H1 (cell line): ENCODE results near the gene ASB1. TPM values are rescaled to one million over a fixed set of nuclear protein-coding genes. Genes with fewer than 3 reads are reported as not detected.

Source experiments
- CTCF ChIA-PET: fragments of 300-600 bp; sonication (Branson Sonifier 250); formaldehyde crosslinking; loops from one replicate; lab custom pipeline; 2021; ENCODE audit not compliant: partially characterized antibody; lab: Charles Lee
- POLR2A ChIA-PET: fragments of 300-600 bp; sonication (Branson Sonifier 250); formaldehyde crosslinking; loops from one replicate; lab custom pipeline; 2021; ENCODE audit warnings: inconsistent platforms; ENCODE audit not compliant: partially characterized antibody; lab: Charles Lee
- DNase-seq, 2 experiments: peaks; one replicate each; pipeline versions ENCODE4 v3.0.0 to v3.0.0-alpha.2; 2010 to 2022; ENCODE audit warnings: low spot score in 2 of 2, low read depth in 1 of 2, mixed read lengths in 1 of 2
- FAIRE-seq: peaks from 2 replicates; lab custom pipeline; 2011; peaks lifted over from hg19 to GRCh38; lab: Jason Lieb, UNC
- H2AFZ ChIP-seq: 2 replicates; pipeline ENCODE4 v1.8.1; 2012; ENCODE audit warnings: low read length, inconsistent platforms
- H2AK5ac ChIP-seq: 2 replicates; pipeline ENCODE4 v1.6.1; 2013; ENCODE audit warnings: low read depth, low read length
- H2BK120ac ChIP-seq: replicated peaks from 2 replicates; pipeline ENCODE3; 2013; ENCODE audit warnings: low read depth, low read length, inconsistent platforms
- H2BK12ac ChIP-seq: 2 replicates; pipeline ENCODE4 v1.6.1; 2013; ENCODE audit warnings: low read depth, low read length
- H2BK15ac ChIP-seq: 2 replicates; pipeline ENCODE4 v1.6.1; 2013; ENCODE audit warnings: low read length
- H2BK20ac ChIP-seq: 2 replicates; pipeline ENCODE4 v1.6.1; 2013; ENCODE audit warnings: low read length
- H2BK5ac ChIP-seq: 2 replicates; pipeline ENCODE4 v1.6.1; 2013; ENCODE audit warnings: low read depth, low read length
- H3K14ac ChIP-seq: 2 replicates; pipeline ENCODE4 v1.6.1; 2013; ENCODE audit warnings: inconsistent platforms; ENCODE audit not compliant: insufficient read length
- H3K18ac ChIP-seq: 2 replicates; pipeline ENCODE4 v1.6.1; 2013; ENCODE audit warnings: low read length; ENCODE audit errors: extremely low read depth
- H3K23ac ChIP-seq: 2 replicates; pipeline ENCODE4 v1.6.1; 2013; ENCODE audit warnings: inconsistent platforms; ENCODE audit not compliant: insufficient read length
- H3K23me2 ChIP-seq: 2 replicates; pipeline ENCODE4 v1.6.1; 2013; ENCODE audit warnings: low read depth, low read length
- H3K27ac ChIP-seq: 2 replicates; pipeline ENCODE4 v1.6.1; 2011; ENCODE audit warnings: low read depth, low read length, inconsistent platforms
- H3K27me3 ChIP-seq, 4 experiments: replicated peaks in 1 of 4; 1 replicate in 1 of 4; 2 replicates in 3 of 4; pipeline versions ENCODE4 v1.6.1 to v1.8.1; 2011 to 2013; ENCODE audit warnings: low read length in 3 of 4, mild to moderate bottlenecking in 3 of 4, inconsistent platforms in 2 of 4, mixed read lengths in 2 of 4, moderate library complexity in 1 of 4; ENCODE audit not compliant: control insufficient read depth in 3 of 4, insufficient read depth in 3 of 4; ENCODE audit errors: extremely low read depth in 1 of 4
- H3K36me3 ChIP-seq, 4 experiments: 2 replicates each; pipeline versions ENCODE4 v1.6.1 to v1.8.1; 2011 to 2013; ENCODE audit warnings: mild to moderate bottlenecking in 4 of 4, low read length in 3 of 4, moderate library complexity in 2 of 4, control low read depth in 1 of 4, inconsistent platforms in 1 of 4; ENCODE audit not compliant: insufficient read depth in 4 of 4, control insufficient read depth in 2 of 4
- H3K4ac ChIP-seq: replicated peaks from 2 replicates; pipeline ENCODE3; 2013; ENCODE audit warnings: low read length, low read depth, mixed read lengths, inconsistent platforms; ENCODE audit not compliant: insufficient read length
- H3K4me1 ChIP-seq, 4 experiments: replicated peaks in 1 of 4; 1 replicate in 1 of 4; 2 replicates in 3 of 4; pipeline versions ENCODE4 v1.6.1 to v1.8.1; 2011 to 2013; ENCODE audit warnings: low read length in 3 of 4, inconsistent platforms in 2 of 4, mixed read lengths in 1 of 4; ENCODE audit not compliant: insufficient read depth in 4 of 4, control insufficient read depth in 3 of 4
- H3K4me2 ChIP-seq, 2 experiments: 2 replicates each; pipeline versions ENCODE4 v1.6.1 to v1.8.1; 2011 to 2013; ENCODE audit warnings: low read depth in 2 of 2, low read length in 2 of 2, control low read depth in 1 of 2, inconsistent platforms in 1 of 2, mild to moderate bottlenecking in 1 of 2; ENCODE audit not compliant: insufficient read depth in 1 of 2
- H3K4me3 ChIP-seq, 4 experiments: fragments of 200-600, 300-600 bp in 1 of 4; sonication (generic), shearing (Covaris generic), sonication (Bioruptor Twin) in 1 of 4; 2 replicates each; pipeline versions ENCODE4 v1.5.1 to v1.8.1; 2011 to 2016; ENCODE audit warnings: low read length in 4 of 4, low read depth in 3 of 4, control low read depth in 2 of 4, inconsistent platforms in 2 of 4, mild to moderate bottlenecking in 2 of 4, mixed read lengths in 1 of 4, moderate library complexity in 1 of 4; ENCODE audit not compliant: insufficient read depth in 2 of 4; ENCODE audit errors: extremely low read depth in 1 of 4
- H3K56ac ChIP-seq: replicated peaks from 2 replicates; pipeline ENCODE3; 2013; ENCODE audit warnings: low read depth, mild to moderate bottlenecking, mixed read lengths, low read length, inconsistent platforms; ENCODE audit not compliant: insufficient read length
- H3K79me1 ChIP-seq: 2 replicates; pipeline ENCODE4 v1.6.1; 2013; ENCODE audit warnings: low read depth, low read length, control low read depth
- H3K79me2 ChIP-seq, 2 experiments: 2 replicates each; pipeline versions ENCODE4 v1.6.1 to v1.8.1; 2012 to 2013; ENCODE audit warnings: low read length in 2 of 2, mild to moderate bottlenecking in 2 of 2, inconsistent platforms in 1 of 2; ENCODE audit not compliant: insufficient read depth in 2 of 2, control insufficient read depth in 1 of 2
- H3K9ac ChIP-seq, 4 experiments: replicated peaks in 1 of 4; 1 replicate in 1 of 4; 2 replicates in 3 of 4; pipeline versions ENCODE4 v1.6.1 to v1.8.1; 2011 to 2013; ENCODE audit warnings: low read depth in 3 of 4, low read length in 3 of 4, control low read depth in 2 of 4, mild to moderate bottlenecking in 2 of 4, moderate library complexity in 2 of 4, inconsistent platforms in 1 of 4; ENCODE audit errors: extremely low read depth in 1 of 4
- H3K9me3 ChIP-seq, 2 experiments: 2 replicates each; pipeline versions ENCODE4 v1.6.1 to v1.8.1; 2012 to 2013; ENCODE audit warnings: mild to moderate bottlenecking in 2 of 2, moderate library complexity in 2 of 2, control low read depth in 1 of 2, inconsistent platforms in 1 of 2, low read depth in 1 of 2, low read length in 1 of 2, mixed read lengths in 1 of 2; ENCODE audit not compliant: insufficient read depth in 2 of 2
- H4K20me1 ChIP-seq, 2 experiments: replicated peaks in 1 of 2; 2 replicates each; pipeline versions ENCODE3 to v1.8.1; 2011 to 2013; ENCODE audit warnings: inconsistent platforms in 2 of 2, low read length in 2 of 2, mild to moderate bottlenecking in 1 of 2; ENCODE audit not compliant: insufficient read depth in 2 of 2, control insufficient read depth in 1 of 2
- H4K5ac ChIP-seq: 2 replicates; pipeline ENCODE4 v1.6.1; 2013; ENCODE audit warnings: low read length, low read depth, mixed read lengths, inconsistent platforms; ENCODE audit not compliant: insufficient read length
- H4K8ac ChIP-seq: 2 replicates; pipeline ENCODE4 v1.8.0; 2013; ENCODE audit warnings: mild to moderate bottlenecking, moderate library complexity, low read length, inconsistent platforms; ENCODE audit not compliant: insufficient read depth; ENCODE audit errors: extremely low read depth
- H4K91ac ChIP-seq: replicated peaks from 2 replicates; pipeline ENCODE3; 2013; ENCODE audit warnings: low read length, mixed read lengths, inconsistent platforms; ENCODE audit not compliant: insufficient read length
- CREB1 ChIP-seq: IDR thresholded peaks from 2 replicates; pipeline ENCODE4 v1.6.1; 2012; ENCODE audit warnings: inconsistent platforms
- EGR1 ChIP-seq: IDR thresholded peaks from 2 replicates; pipeline ENCODE4 v1.6.1; 2011; ENCODE audit warnings: low read depth, low read length, borderline replicate concordance
- EP300 ChIP-seq, 2 experiments: IDR thresholded peaks; 1 replicate in 1 of 2; 2 replicates in 1 of 2; pipeline ENCODE4 v1.6.1; 2011 to 2012; ENCODE audit warnings: low read depth in 2 of 2, low read length in 2 of 2, mild to moderate bottlenecking in 2 of 2, borderline replicate concordance in 1 of 2, inconsistent platforms in 1 of 2, moderate library complexity in 1 of 2
- KDM4A ChIP-seq: IDR thresholded peaks from one replicate; pipeline ENCODE4 v1.7.1; 2012; ENCODE audit warnings: low read depth, mild to moderate bottlenecking, moderate library complexity, low read length, inconsistent platforms; ENCODE audit not compliant: severe bottlenecking
- MAFK ChIP-seq: IDR thresholded peaks from 2 replicates; pipeline ENCODE4 v1.6.1; 2012; ENCODE audit warnings: low read depth, mild to moderate bottlenecking, improper control_type of control experiment, low read length
- NANOG ChIP-seq: IDR thresholded peaks from 2 replicates; pipeline ENCODE4 v1.6.1; 2011; ENCODE audit warnings: low read length, low read depth, mild to moderate bottlenecking, inconsistent platforms; ENCODE audit not compliant: insufficient read depth, poor library complexity, severe bottlenecking
- SRF ChIP-seq: IDR thresholded peaks from 2 replicates; pipeline ENCODE4 v1.6.1; 2011; ENCODE audit warnings: mild to moderate bottlenecking, low read depth, low read length, moderate library complexity
- WGBS, 2 experiments: shearing (Covaris generic) in 1 of 2; methylation state at CpG; one replicate each; pipeline versions ENCODE4 v1.1.6 to v1.1.7; 2013 to 2015; ENCODE audit warnings: low lambda C conversion rate in 2 of 2, mixed read lengths in 2 of 2, inconsistent platforms in 1 of 2, low coverage in 1 of 2, missing lambda C conversion rate in 1 of 2; ENCODE audit not compliant: insufficient replicate concordance in 2 of 2, insufficient coverage in 1 of 2, insufficient read length in 1 of 2; ENCODE audit errors: extremely low coverage in 1 of 2, missing lambda C conversion rate in 1 of 2; 5-methylcytosine and 5-hydroxymethylcytosine counted together
- polyA plus RNA-seq, 7 experiments: library from polyadenylated mRNA; depleted of rRNA in 3 of 7; stranded (reverse) in 5 of 7; unstranded in 2 of 7; fragments of >200 nt in 5 of 7; fragments of 200-250 nt in 2 of 7; gene quantifications; 1 replicate in 5 of 7; 2 replicates in 1 of 7; 4 replicates in 1 of 7; pipeline versions ENCODE4 v1.2.1 to v1.2.3, GENCODE V29; 2011 to 2013; ENCODE audit warnings: missing spikeins in 2 of 7, mixed read lengths in 2 of 7
- total RNA-seq: library from RNA; stranded (reverse); fragmentation: NEBNext Ultra II Directional; extraction: Animal tissue kit (Norgen Biotek cat#: 25700); gene quantifications from 2 replicates; pipeline ENCODE4 v1.2.1, GENCODE V29; 2021

The ASB1 gene
- total and polyA plus RNA-seq, 2 of the 8 experiments (the other 6 are each of a cell fraction or from before 2014, with no cell fraction given) = 24.1 to 36.0 TPM

GRCh38 chr2:238424313-238424700, 2.4 kb upstream of the ASB1 start:
- no peak overlapping the region for H3K9ac ChIP-seq
- DNase-seq = no peak
- no peak overlapping the region for H2BK120ac ChIP-seq
- H3K18ac ChIP-seq = no peak overlapping the region
- 0 out of 2 replicates have a peak overlapping the region, but pooled peaks have one; percentile 90 for H2AK5ac ChIP-seq
- no peaks in the 10 kb centered on the region for H3K9me3 ChIP-seq
- H3K4ac ChIP-seq = no peak overlapping the region
- H3K56ac ChIP-seq = no peak overlapping the region
- H2BK20ac ChIP-seq = no peak overlapping the region
- H4K8ac ChIP-seq = no peak overlapping the region
- no peak overlapping the region for H2BK5ac ChIP-seq
- no peak overlapping the region for H3K4me2 ChIP-seq
- WGBS, 2 experiments = 83% methylated on average over 3 of the region's 3 CpGs; no CpG with 5 or more reads in 1 of the 2 experiments
- peaks cover 11% of the 10 kb centered on the region for H3K23me2 ChIP-seq
- TF ChIP-seq KDM4A (no peak), SRF (no peak), NANOG (no peak), EP300 (IDR thresholded peaks at IDR 0.05; ENCODE audit: borderline replicate concordance in 1 of 2, low read depth in 2 of 2, low read length in 2 of 2) (no peak), MAFK (no peak), CREB1 (no peak), EGR1 (no peak)
- TF ChIP-seq, all 59 proteins: peak for 0
- Histone ChIP-seq H2BK12ac (0 out of 2 replicates have a peak overlapping the region, but pooled peaks have one; percentile 60), H3K27ac (no peak overlapping the region), H3K27me3 (no peaks in the 10 kb centered on the region), H3K36me3 (no peaks in the 10 kb centered on the region), H3K14ac (no peak overlapping the region), H3K79me1 (peaks cover 12% of the 10 kb centered on the region), H3K4me1 (peaks cover 0 to 25% (median 17%) of the 10 kb centered on the region in 4 experiments; a peak in 6 of 7 replicates), H4K91ac (no peak overlapping the region), H3K4me3 (no peak overlapping the region), H3K79me2 (peaks cover 9 to 22% of the 10 kb centered on the region in 2 experiments; a peak in 3 of 4 replicates), H3K23ac (no peak overlapping the region), H4K20me1 (peaks cover 0 to 2% of the 10 kb centered on the region in 2 experiments), H2AFZ (no peak overlapping the region), H4K5ac (no peak overlapping the region), H2BK15ac (0 out of 2 replicates have a peak overlapping the region, but pooled peaks have one; percentile 3)
- ChIA-PET POLR2A (interaction anchor here (0.9 kb wide), 1 partner anchor 15 kb away, joined by 3 read pairs; no protein-coding TSS in a partner anchor), CTCF (interaction anchor here (0.8 to 1.2 kb wide), 3 partner anchors 9 to 56 kb away, joined by 3 read pairs; no protein-coding TSS in a partner anchor)
- FAIRE-seq = no peak
